CD4-positive, alpha-beta T cell treated with Interferon alpha-2 for 1 hour (primary cell): Measurements from ENCODE around the gene PCDHA9.

Experiments
- DNase-seq, 2 donors: peaks; one replicate each; pipeline ENCODE4 v3.0.0-alpha.2; 2020 to 2022

Gene PCDHA9

GRCh38 chr5:140881889-140882590, 33.9 kb downstream of the PCDHA9 start, which contains the start of gene PCDHA13:
Gene PCDHA13, plus strand, starts transcription at chr5:140882124. Its CDS starts 145 bp downstream, at chr5:140882269.
- DNase-seq = no peak

- no peak for DNase-seq
Observed at GRCh38 chr5:140882591-140882899, 34.4 kb downstream of the PCDHA9 start.

GRCh38 chr5:140883373-140883772, 35.2 kb downstream of the PCDHA9 start:
- DNase-seq = no peak

GRCh38 chr5:140883927-140884697, 35.9 kb downstream of the PCDHA9 start:
- no peak for DNase-seq
